SK-N-SH treated with all-trans-retinoic acid at 6 μM for 48 hours (cell line): ENCODE data around the gene ISLR.

Experiments used
- ARNTL ChIP-seq: fragments of 450-650 bp; formaldehyde crosslinking; IDR thresholded peaks from 2 replicates; pipeline ENCODE4 v1.5.0; 2020; ENCODE audit warnings: low read depth, mild to moderate bottlenecking, moderate library complexity, borderline replicate concordance
- ESRRG ChIP-seq: fragments of 250-450 bp; sonication (Bioruptor Pico); IDR thresholded peaks from 2 replicates; pipeline ENCODE4 v1.6.1; 2021; ENCODE audit warnings: mild to moderate bottlenecking
- GLIS3 ChIP-seq: fragments of 250-450 bp; sonication (Bioruptor Pico); IDR thresholded peaks from 2 replicates; pipeline ENCODE4 v1.5.0; 2020; ENCODE audit warnings: mild to moderate bottlenecking, moderate library complexity
- OSR1 ChIP-seq: fragments of 250-450 bp; sonication (Bioruptor Pico); IDR thresholded peaks from 2 replicates; pipeline ENCODE4 v1.8.0; 2022; ENCODE audit warnings: moderate library complexity, mild to moderate bottlenecking, inconsistent platforms
- RARB ChIP-seq: fragments of 250-450 bp; sonication (Bioruptor Pico); IDR thresholded peaks from 2 replicates; pipeline ENCODE4 v1.8.0; 2021; ENCODE audit warnings: mild to moderate bottlenecking, moderate library complexity
- ZFP3 ChIP-seq: fragments of 250-450 bp; sonication (Bioruptor Pico); IDR thresholded peaks from 2 replicates; pipeline ENCODE4 v1.5.0; 2020; ENCODE audit warnings: mild to moderate bottlenecking, moderate library complexity
- ZFP30 ChIP-seq: fragments of 450-650 bp; formaldehyde crosslinking; IDR thresholded peaks from 2 replicates; pipeline ENCODE4 v1.5.0; 2022; ENCODE audit warnings: mild to moderate bottlenecking, moderate library complexity
- TF ChIP-seq, protein P1 (sequence below): fragments of 250-450 bp; sonication (Bioruptor Pico); IDR thresholded peaks from 2 replicates; pipeline ENCODE4 v1.8.0; 2021; ENCODE audit warnings: low read depth, mild to moderate bottlenecking, moderate library complexity, borderline replicate concordance
- TF ChIP-seq, protein P2 (sequence below): fragments of 250-450 bp; sonication (Bioruptor Pico); IDR thresholded peaks from 2 replicates; pipeline ENCODE4 v1.8.0; 2020; ENCODE audit warnings: mild to moderate bottlenecking, moderate library complexity, borderline replicate concordance
- TF ChIP-seq, protein P3 (sequence below): fragments of 250-450 bp; sonication (Bioruptor Pico); IDR thresholded peaks from 2 replicates; pipeline ENCODE4 v1.5.0; 2020; ENCODE audit warnings: mild to moderate bottlenecking, moderate library complexity

DNA sequence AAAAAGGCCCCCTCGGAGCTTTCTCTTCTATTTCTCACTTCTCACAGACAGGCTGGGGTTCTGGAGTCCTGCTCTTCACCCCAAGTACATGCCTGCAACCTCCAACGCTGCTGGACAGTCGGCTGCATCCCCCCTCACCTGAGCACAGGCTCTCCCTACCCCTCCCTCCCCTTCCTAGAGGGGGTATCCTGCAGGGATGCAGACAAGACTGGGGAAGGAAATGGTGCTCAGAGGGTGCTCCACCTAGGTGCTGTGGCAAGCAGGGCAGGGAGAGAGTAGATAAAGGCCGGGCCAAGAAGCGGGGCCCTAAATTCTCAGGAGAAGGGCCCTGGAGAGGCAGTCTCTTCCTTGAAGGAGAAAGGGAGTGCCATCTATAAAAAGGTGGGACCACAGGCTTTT is 36.0 kb downstream of the ISLR start:
- TF ChIP-seq ZFP3, result no peak
- TF ChIP-seq, protein P1, sequence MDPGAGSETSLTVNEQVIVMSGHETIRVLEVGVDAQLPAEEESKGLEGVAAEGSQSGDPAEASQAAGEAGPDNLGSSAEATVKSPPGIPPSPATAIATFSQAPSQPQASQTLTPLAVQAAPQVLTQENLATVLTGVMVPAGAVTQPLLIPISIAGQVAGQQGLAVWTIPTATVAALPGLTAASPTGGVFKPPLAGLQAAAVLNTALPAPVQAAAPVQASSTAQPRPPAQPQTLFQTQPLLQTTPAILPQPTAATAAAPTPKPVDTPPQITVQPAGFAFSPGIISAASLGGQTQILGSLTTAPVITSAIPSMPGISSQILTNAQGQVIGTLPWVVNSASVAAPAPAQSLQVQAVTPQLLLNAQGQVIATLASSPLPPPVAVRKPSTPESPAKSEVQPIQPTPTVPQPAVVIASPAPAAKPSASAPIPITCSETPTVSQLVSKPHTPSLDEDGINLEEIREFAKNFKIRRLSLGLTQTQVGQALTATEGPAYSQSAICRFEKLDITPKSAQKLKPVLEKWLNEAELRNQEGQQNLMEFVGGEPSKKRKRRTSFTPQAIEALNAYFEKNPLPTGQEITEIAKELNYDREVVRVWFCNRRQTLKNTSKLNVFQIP (CRISPR knock-in tag), result no peak
- no peak for TF ChIP-seq OSR1
- TF ChIP-seq RARB (CRISPR knock-in tag), result no peak
- TF ChIP-seq, protein P2, sequence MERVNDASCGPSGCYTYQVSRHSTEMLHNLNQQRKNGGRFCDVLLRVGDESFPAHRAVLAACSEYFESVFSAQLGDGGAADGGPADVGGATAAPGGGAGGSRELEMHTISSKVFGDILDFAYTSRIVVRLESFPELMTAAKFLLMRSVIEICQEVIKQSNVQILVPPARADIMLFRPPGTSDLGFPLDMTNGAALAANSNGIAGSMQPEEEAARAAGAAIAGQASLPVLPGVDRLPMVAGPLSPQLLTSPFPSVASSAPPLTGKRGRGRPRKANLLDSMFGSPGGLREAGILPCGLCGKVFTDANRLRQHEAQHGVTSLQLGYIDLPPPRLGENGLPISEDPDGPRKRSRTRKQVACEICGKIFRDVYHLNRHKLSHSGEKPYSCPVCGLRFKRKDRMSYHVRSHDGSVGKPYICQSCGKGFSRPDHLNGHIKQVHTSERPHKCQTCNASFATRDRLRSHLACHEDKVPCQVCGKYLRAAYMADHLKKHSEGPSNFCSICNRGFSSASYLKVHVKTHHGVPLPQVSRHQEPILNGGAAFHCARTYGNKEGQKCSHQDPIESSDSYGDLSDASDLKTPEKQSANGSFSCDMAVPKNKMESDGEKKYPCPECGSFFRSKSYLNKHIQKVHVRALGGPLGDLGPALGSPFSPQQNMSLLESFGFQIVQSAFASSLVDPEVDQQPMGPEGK, result no peak
- no peak for TF ChIP-seq ARNTL
- TF ChIP-seq GLIS3, result no peak
- no peak for TF ChIP-seq ESRRG (CRISPR knock-in tag)
- TF ChIP-seq ZFP30, result no peak
- TF ChIP-seq, protein P3, sequence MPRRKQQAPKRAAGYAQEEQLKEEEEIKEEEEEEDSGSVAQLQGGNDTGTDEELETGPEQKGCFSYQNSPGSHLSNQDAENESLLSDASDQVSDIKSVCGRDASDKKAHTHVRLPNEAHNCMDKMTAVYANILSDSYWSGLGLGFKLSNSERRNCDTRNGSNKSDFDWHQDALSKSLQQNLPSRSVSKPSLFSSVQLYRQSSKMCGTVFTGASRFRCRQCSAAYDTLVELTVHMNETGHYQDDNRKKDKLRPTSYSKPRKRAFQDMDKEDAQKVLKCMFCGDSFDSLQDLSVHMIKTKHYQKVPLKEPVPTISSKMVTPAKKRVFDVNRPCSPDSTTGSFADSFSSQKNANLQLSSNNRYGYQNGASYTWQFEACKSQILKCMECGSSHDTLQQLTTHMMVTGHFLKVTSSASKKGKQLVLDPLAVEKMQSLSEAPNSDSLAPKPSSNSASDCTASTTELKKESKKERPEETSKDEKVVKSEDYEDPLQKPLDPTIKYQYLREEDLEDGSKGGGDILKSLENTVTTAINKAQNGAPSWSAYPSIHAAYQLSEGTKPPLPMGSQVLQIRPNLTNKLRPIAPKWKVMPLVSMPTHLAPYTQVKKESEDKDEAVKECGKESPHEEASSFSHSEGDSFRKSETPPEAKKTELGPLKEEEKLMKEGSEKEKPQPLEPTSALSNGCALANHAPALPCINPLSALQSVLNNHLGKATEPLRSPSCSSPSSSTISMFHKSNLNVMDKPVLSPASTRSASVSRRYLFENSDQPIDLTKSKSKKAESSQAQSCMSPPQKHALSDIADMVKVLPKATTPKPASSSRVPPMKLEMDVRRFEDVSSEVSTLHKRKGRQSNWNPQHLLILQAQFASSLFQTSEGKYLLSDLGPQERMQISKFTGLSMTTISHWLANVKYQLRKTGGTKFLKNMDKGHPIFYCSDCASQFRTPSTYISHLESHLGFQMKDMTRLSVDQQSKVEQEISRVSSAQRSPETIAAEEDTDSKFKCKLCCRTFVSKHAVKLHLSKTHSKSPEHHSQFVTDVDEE (CRISPR knock-in tag), result no peak
